ENCODE results near the gene FABP3.

DNA sequence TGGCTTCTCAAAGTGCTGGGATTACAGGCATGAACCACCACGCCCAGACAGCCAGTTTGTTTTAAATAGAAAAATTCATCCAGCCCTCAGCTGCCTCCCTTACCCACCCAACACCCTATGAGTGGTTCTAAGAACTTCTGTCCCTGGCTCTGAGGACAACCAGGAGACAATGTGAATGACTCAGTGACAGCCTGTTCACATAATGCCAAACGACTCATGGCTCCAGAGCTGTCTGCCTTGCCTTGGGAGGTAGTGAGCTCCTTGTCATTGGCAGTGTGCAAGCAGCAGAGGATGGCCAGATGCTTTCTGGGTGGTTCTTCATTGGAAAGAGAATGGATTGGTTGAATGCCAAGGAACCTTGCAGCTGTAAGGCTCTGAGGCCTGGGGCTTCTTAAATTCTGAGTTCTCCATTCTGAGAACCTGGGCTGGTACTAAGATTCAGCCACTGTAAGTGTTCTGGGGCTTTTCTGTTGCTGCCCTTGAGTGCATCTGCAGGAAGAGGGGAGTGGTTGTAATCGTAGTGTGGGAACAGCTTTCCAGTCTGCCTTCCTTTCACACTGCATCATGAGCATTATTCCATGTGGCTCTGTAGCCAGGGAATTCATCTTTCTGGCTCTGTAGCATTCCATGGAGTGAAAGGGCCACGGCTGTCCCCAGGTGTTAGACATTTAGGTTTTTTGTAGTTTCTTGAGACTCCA lies 45.9 kb upstream of the FABP3 start:
- TF ChIP-seq POLR2A (IDR thresholded peaks at IDR 0.05; ENCODE audit: low read length) (no peak), GATA1 (IDR thresholded peaks at IDR 0.05; ENCODE audit: low read depth, low read length) (no peak)

Measured in erythroblast (primary cell).